GM12878 (cell line): Measurements from ENCODE around the gene CRKL. TPM values are rescaled to one million over a fixed set of nuclear protein-coding genes. Genes with fewer than 3 reads are reported as not detected.

Experiments used
- ATAC-seq: fragments of 200-7000 bp; cut with Tn5 transposase; 3 replicates; pipeline ENCODE4 v1.9.1; 2020; ENCODE audit warnings: mild to moderate bottlenecking, moderate library complexity
- BruUV-seq: library from RNA; stranded (reverse); fragments of 400-500 nt; replicated peaks from 2 replicates; lab custom pipeline; 2021; lab: Mats Ljungman, UMichigan
- CTCF ChIA-PET: fragments of 300-600 bp; sonication (Branson Sonifier 250); formaldehyde crosslinking; extraction: SDS; loops from one replicate; lab custom pipeline; 2021; ENCODE audit warnings: inconsistent platforms; lab: Yijun Ruan, JAX
- POLR2A ChIA-PET: fragments of 350-600 bp; formaldehyde crosslinking; extraction: SDS; loops from one replicate; lab custom pipeline; 2021; ENCODE audit warnings: inconsistent platforms; lab: Charles Lee
- RAD21 ChIA-PET: fragments of 300-600 bp; sonication (Branson Sonifier 250); formaldehyde crosslinking; loops from one replicate; lab custom pipeline; 2023; ENCODE audit warnings: antibody characterized with exemption; ENCODE audit not compliant: unreplicated experiment; lab: Charles Lee
- SMC1A ChIA-PET: fragments of 300-600 bp; sonication (Branson Sonifier 250); formaldehyde crosslinking; loops from one replicate; lab custom pipeline; 2023; ENCODE audit not compliant: unreplicated experiment, uncharacterized antibody; lab: Charles Lee
- DNase-seq: peaks from one replicate; pipeline ENCODE4 v3.0.0-alpha.2; 2011; ENCODE audit warnings: low read depth, low spot score
- FAIRE-seq: peaks from 3 replicates; lab custom pipeline; 2011; peaks lifted over from hg19 to GRCh38; lab: Jason Lieb, UNC
- H2AFZ ChIP-seq: 2 replicates; pipeline ENCODE4 v1.6.0; 2011; ENCODE audit warnings: low read depth, low read length, control low read depth; ENCODE audit not compliant: control insufficient read depth
- H3K27ac ChIP-seq: 2 replicates; pipeline ENCODE4 v1.5.1; 2011; ENCODE audit warnings: control low read depth; ENCODE audit not compliant: control insufficient read depth, insufficient read depth
- H3K27me3 ChIP-seq, 2 experiments: replicated peaks in 1 of 2; 2 replicates each; pipeline versions ENCODE4 v1.6.0 to v1.6.1; 2011; ENCODE audit warnings: low read length in 1 of 2; ENCODE audit not compliant: control insufficient read depth in 2 of 2, insufficient read depth in 2 of 2
- H3K36me3 ChIP-seq, 2 experiments: 2 replicates each; pipeline ENCODE4 v1.5.1; 2011; ENCODE audit warnings: low read length in 1 of 2; ENCODE audit not compliant: control insufficient read depth in 2 of 2, insufficient read depth in 2 of 2
- H3K4me1 ChIP-seq: 2 replicates; pipeline ENCODE4 v1.6.1; 2011; ENCODE audit warnings: mild to moderate bottlenecking, low read length, moderate library complexity, mixed read lengths; ENCODE audit not compliant: control insufficient read depth, insufficient read depth
- H3K4me2 ChIP-seq: 2 replicates; pipeline ENCODE4 v1.6.0; 2011; ENCODE audit warnings: control low read depth; ENCODE audit not compliant: control insufficient read depth, insufficient read depth
- H3K4me3 ChIP-seq: fragments of 200-600 bp; sonication (generic); 2 replicates; pipeline ENCODE4 v1.5.1; 2016
- H3K79me2 ChIP-seq: 2 replicates; pipeline ENCODE4 v1.6.0; 2011; ENCODE audit warnings: low read length; ENCODE audit not compliant: control insufficient read depth, insufficient read depth
- H3K9ac ChIP-seq: 2 replicates; pipeline ENCODE4 v1.8.0; 2011; ENCODE audit warnings: low read length, control low read depth, mixed read lengths; ENCODE audit not compliant: control insufficient read depth, insufficient read depth
- H3K9me3 ChIP-seq: replicated peaks from 3 replicates; pipeline ENCODE4 v1.5.1; 2011; ENCODE audit warnings: mild to moderate bottlenecking, low read length; ENCODE audit not compliant: control insufficient read depth, insufficient read depth
- H4K20me1 ChIP-seq: 2 replicates; pipeline ENCODE4 v1.6.0; 2011; ENCODE audit not compliant: control insufficient read depth, insufficient read depth
- ASH2L ChIP-seq: fragments of 300-600, 200-600 bp; sonication (generic); IDR thresholded peaks from 2 replicates; pipeline ENCODE4 v1.6.1; 2017; ENCODE audit warnings: low read depth, mild to moderate bottlenecking, borderline replicate concordance
- ATF2 ChIP-seq: IDR thresholded peaks from 2 replicates; pipeline ENCODE4 v1.6.1; 2012; ENCODE audit warnings: low read length, inconsistent platforms
- ATF3 ChIP-seq: IDR thresholded peaks from 2 replicates; pipeline ENCODE4 v1.6.1; 2011; ENCODE audit warnings: low read depth, mild to moderate bottlenecking, low read length, moderate library complexity, borderline replicate concordance; ENCODE audit errors: extremely low read depth
- BACH1 ChIP-seq: fragments of 450-650 bp; IDR thresholded peaks from 2 replicates; pipeline ENCODE4 v1.6.1; 2017; ENCODE audit warnings: mild to moderate bottlenecking, borderline replicate concordance
- BCL11A ChIP-seq: IDR thresholded peaks from 2 replicates; pipeline ENCODE4 v1.6.1; 2011; ENCODE audit warnings: low read depth, low read length
- CBX5 ChIP-seq: sonication (generic); IDR thresholded peaks from 2 replicates; pipeline ENCODE4 v1.6.1; 2016; ENCODE audit warnings: low read depth, moderate library complexity, mild to moderate bottlenecking, inconsistent platforms
- DPF2 ChIP-seq: fragments of 450-650 bp; IDR thresholded peaks from 2 replicates; pipeline ENCODE4 v1.6.1; 2017; ENCODE audit warnings: mild to moderate bottlenecking
- EZH2 ChIP-seq: IDR thresholded peaks from 2 replicates; pipeline ENCODE4 v1.6.1; 2012; ENCODE audit warnings: low read depth, mild to moderate bottlenecking, control low read depth, inconsistent platforms, low read length, borderline replicate concordance; ENCODE audit not compliant: control insufficient read depth
- HDGF ChIP-seq: fragments of 450-650 bp; IDR thresholded peaks from 2 replicates; pipeline ENCODE4 v1.6.1; 2016; ENCODE audit warnings: antibody characterized with exemption
- POLR2A ChIP-seq: IDR thresholded peaks from 2 replicates; pipeline ENCODE4 v1.6.1; 2011; ENCODE audit warnings: low read depth, mild to moderate bottlenecking, low read length
- POLR2AphosphoS5 ChIP-seq: IDR thresholded peaks from 2 replicates; pipeline ENCODE4 v1.6.1; 2011; ENCODE audit warnings: mild to moderate bottlenecking, low read length, inconsistent platforms
- PRDM15 ChIP-seq: fragments of 450-650 bp; formaldehyde crosslinking; IDR thresholded peaks from 2 replicates; pipeline ENCODE4 v1.4.0; 2020; ENCODE audit warnings: mild to moderate bottlenecking, moderate library complexity
- SMARCA5 ChIP-seq: fragments of 450-650 bp; IDR thresholded peaks from 2 replicates; pipeline ENCODE4 v1.6.1; 2017; ENCODE audit warnings: mild to moderate bottlenecking
- TAF1 ChIP-seq: IDR thresholded peaks from 2 replicates; pipeline ENCODE4 v1.6.1; 2011; ENCODE audit warnings: mild to moderate bottlenecking, low read depth, low read length, borderline replicate concordance
- ZNF687 ChIP-seq: fragments of 450-650 bp; IDR thresholded peaks from 2 replicates; pipeline ENCODE4 v1.6.1; 2017; ENCODE audit warnings: mild to moderate bottlenecking, moderate library complexity
- WGBS: methylation state at CpG from one replicate; pipeline ENCODE4 v1.1.6; 2016; ENCODE audit warnings: low lambda C conversion rate; ENCODE audit not compliant: insufficient replicate concordance, insufficient coverage; ENCODE audit errors: missing lambda C conversion rate; 5-methylcytosine and 5-hydroxymethylcytosine counted together
- in situ Hi-C: fragments of 300-500 bp; cut with MboI; formaldehyde crosslinking; loops from 9 replicates; pipeline ENCODE4 v1.14.3; 2018; ENCODE audit warnings: mixed read lengths
- intact Hi-C: fragments of 100-400 bp; cut with micrococcal nuclease; formaldehyde crosslinking; loops from one replicate; pipeline ENCODE4 v1.14.2; 2022; ENCODE audit not compliant: unreplicated experiment
- polyA plus RNA-seq, 11 experiments: library from polyadenylated mRNA; depleted of rRNA in 4 of 11; unstranded in 6 of 11; stranded (reverse) in 5 of 11; fragments of >200 nt; fragmentation: Nextera tagmentation in 4 of 11; fragmentation: Illumina TruSeq in 1 of 11; extraction: Ambion mirVana in 4 of 11; extraction: Trizol in 1 of 11; gene quantifications; 1 replicate in 1 of 11; 2 replicates in 10 of 11; pipeline versions ENCODE4 v1.2.1 to v1.2.3, GENCODE V29; 2011 to 2016; ENCODE audit warnings: inconsistent platforms in 2 of 11, missing spikeins in 2 of 11, low read depth in 1 of 11
- total RNA-seq, 4 experiments: library from RNA; depleted of rRNA in 3 of 4; stranded (reverse); fragments of >200 nt in 3 of 4; fragmentation: Illumina TruSeq in 1 of 4; extraction: Trizol in 1 of 4; gene quantifications; 2 replicates each; pipeline versions ENCODE4 v1.2.1 to v1.2.3, GENCODE V29; 2013 to 2021

CRKL gene
- total and polyA plus RNA-seq, 10 of the 15 experiments (the other 5 are each of a cell fraction or from before 2014, with no cell fraction given): 12.6 to 61.2 (median 32.7) TPM

GRCh38 chr22:20887375-20887774 is 29.8 kb upstream of the CRKL start:
- H3K27me3 ChIP-seq: no peaks in the 10 kb centered on the region
- RAD21 ChIA-PET: no interaction called here
- DNase-seq (no peak), FAIRE-seq (no peak), ATAC-seq (no peak)
- no peak overlapping the region for H3K27ac ChIP-seq
- POLR2A ChIA-PET: no interaction called here
- no peak overlapping the region for H2AFZ ChIP-seq
- no peaks in the 10 kb centered on the region for H4K20me1 ChIP-seq
- in situ Hi-C loops: no loop called here
- no TSS peak for BruUV-seq
- peaks cover 8 to 10% of the 10 kb centered on the region in 2 experiments for H3K36me3 ChIP-seq
- H3K4me3 ChIP-seq: no peak overlapping the region
- CTCF ChIA-PET: no interaction called here
- no peak overlapping the region for H3K4me2 ChIP-seq
- H3K79me2 ChIP-seq: no peaks in the 10 kb centered on the region
- SMC1A ChIA-PET: no interaction called here
- no peaks in the 10 kb centered on the region for H3K4me1 ChIP-seq
- no peak overlapping the region for H3K9ac ChIP-seq
- intact Hi-C loops: no loop called here
- 78% methylated on average over 5 of the region's 5 CpGs for WGBS
- no peaks in the 10 kb centered on the region for H3K9me3 ChIP-seq
- no peak for TF ChIP-seq SMARCA5
- TF ChIP-seq EZH2: no peak
- no peak for TF ChIP-seq HDGF
- no peak for TF ChIP-seq PRDM15 (CRISPR knock-in tag)
- TF ChIP-seq POLR2AphosphoS5: no peak
- TF ChIP-seq CBX5: no peak
- no peak for TF ChIP-seq TAF1
- no peak for TF ChIP-seq BCL11A
- TF ChIP-seq ATF3: no peak
- TF ChIP-seq ZNF687: no peak
- TF ChIP-seq ATF2: no peak
- TF ChIP-seq DPF2: no peak
- no peak for TF ChIP-seq BACH1
- TF ChIP-seq POLR2A: no peak
- no peak for TF ChIP-seq ASH2L
